Right lobe of liver (tissue), 6 donors: Measurements from ENCODE around the gene PEX1. TPM values are rescaled to one million over a fixed set of nuclear protein-coding genes. Genes with fewer than 3 reads are reported as not detected.
A peak's percentile ranks its signal among the peaks of the same experiment; 100 is the strongest.

Source experiments
- ATAC-seq, 4 donors: fragments of 200-7000 bp; cut with Tn5 transposase; one replicate each; pipeline ENCODE4 v1.9.1; 2020; ENCODE audit warnings: mild to moderate bottlenecking in 4 of 4, moderate library complexity in 4 of 4
- DNase-seq, 3 donors: peaks; one replicate each; pipeline ENCODE4 v3.0.0-alpha.2; 2020
- H3K27ac ChIP-seq, 3 donors: fragments of 200-600 bp; one replicate each; pipeline ENCODE4 v1.8.0; 2022
- H3K27me3 ChIP-seq, 2 donors: fragments of 200-600 bp; one replicate each; pipeline ENCODE4 v1.8.0; 2022
- H3K36me3 ChIP-seq, 4 donors: fragments of 200-600 bp; sonication (generic) in 1 of 4; one replicate each; pipeline versions ENCODE4 v1.5.1 to v1.8.0; 2017 to 2022; ENCODE audit warnings: control low read depth in 1 of 4
- H3K4me1 ChIP-seq, 4 donors: fragments of 200-600 bp; sonication (generic) in 1 of 4; one replicate each; pipeline versions ENCODE4 v1.5.1 to v1.8.0; 2017 to 2022; ENCODE audit warnings: control low read depth in 1 of 4
- H3K4me3 ChIP-seq, 3 donors: fragments of 200-600 bp; one replicate each; pipeline ENCODE4 v1.8.0; 2022
- H3K9me3 ChIP-seq, 4 donors: fragments of 200-600 bp; sonication (generic) in 1 of 4; one replicate each; pipeline versions ENCODE4 v1.5.1 to v1.8.0; 2017 to 2022; ENCODE audit warnings: control low read depth in 1 of 4
- CTCF ChIP-seq, 4 donors: fragments of 200-600 bp in 3 of 4; fragments of 450-650 bp in 1 of 4; IDR thresholded peaks; one replicate each; pipeline versions ENCODE4 v1.5.1 to v1.8.0; 2016 to 2022; ENCODE audit warnings: antibody characterized with exemption in 4 of 4, mild to moderate bottlenecking in 2 of 4
- POLR2A ChIP-seq: fragments of 450-650 bp; IDR thresholded peaks from one replicate; pipeline ENCODE4 v1.6.1; 2017; ENCODE audit warnings: antibody characterized with exemption, mild to moderate bottlenecking
- WGBS: methylation state at CpG from one replicate; pipeline ENCODE4 v1.1.6; 2018; ENCODE audit warnings: low coverage, low lambda C conversion rate; ENCODE audit not compliant: insufficient coverage; ENCODE audit errors: missing lambda C conversion rate; 5-methylcytosine and 5-hydroxymethylcytosine counted together
- intact Hi-C, 2 donors: fragments of 100-400 bp; cut with DNase I; formaldehyde crosslinking; loops; one replicate each; pipeline versions ENCODE4 v1.11.2 to v1.14.1; 2022
- long read RNA-seq: library from polyadenylated mRNA; unstranded; transcript quantifications from one replicate; pipeline ENCODE4 v2.0.0, GENCODE V29; 2019
- total RNA-seq, 6 experiments: library from RNA; depleted of rRNA in 2 of 6; stranded (reverse); fragments of >200 nt in 2 of 6; fragmentation: NEBNext Ultra II Directional in 3 of 6; extraction: Animal tissue kit (Norgen Biotek cat#: 25700) in 3 of 6; gene quantifications; one replicate each; pipeline versions ENCODE4 v1.1.0 to v1.2.4, GENCODE V29; 2016 to 2023
- donor health status: DM: no; HTN: yes; CAD: no.
- donor health status: DM: no; HTN: no; CAD: no.
- donor health status: DM: no; HTN: no; CAD: no.
- donor health status: DM: no; HTN: yes; CAD: no.
- donor health status: DM: no; HTN: yes; CAD: no.

Gene PEX1
- total RNA-seq, result 10 to 100 TPM in 5 of 6 experiments, 1 to 10 TPM in 1; 10.0 to 12.0 (median 10.8) TPM
- long read RNA-seq, partial matches to known transcripts, result 1 of 1 reads
- long read RNA-seq, other reads (novel, unspliced or antisense), result 0 of 1 reads

GRCh38 chr7:92528188-92528957, at the start of gene PEX1, which contains the start of gene RBM48:
Gene PEX1 (minus strand): TSS chr7:92528520. CDS start chr7:92528435, 85 bp downstream.
Gene RBM48 (plus strand): TSS chr7:92528795. CDS start chr7:92528814, 19 bp downstream.
- peak; percentile 96 to 98 (median 98) for DNase-seq
- H3K27ac ChIP-seq, result peak within 1 kb of the TSS; percentile 74 to 79 (median 74)
- peak within 1 kb of the TSS; percentile 69 to 91 (median 75) for H3K4me3 ChIP-seq
- peak; percentile 98 to 99 (median 98) for ATAC-seq
- H3K9me3 ChIP-seq, result no peaks in the 10 kb centered on the region
- peaks cover 8 to 28% (median 16%) of the 10 kb centered on the region in 4 donors for H3K36me3 ChIP-seq
- no peaks in the 10 kb centered on the region for H3K27me3 ChIP-seq
- TF ChIP-seq CTCF (IDR thresholded peaks at IDR 0.05) (peak; percentile 39 to 73 (median 62)), POLR2A (peak; percentile 48)
- intact Hi-C loops, result no loop called here
- H3K4me1 ChIP-seq, result peaks cover 0 to 12% (median 3%) of the 10 kb centered on the region in 4 donors
- WGBS, result 0% methylated on average over 17 of the region's 79 CpGs

GRCh38 chr7:92576296-92576695, 48.0 kb upstream of the PEX1 start:
- peaks cover 9 to 79% (median 19%) of the 10 kb centered on the region in 4 donors for H3K36me3 ChIP-seq
- no peaks in the 10 kb centered on the region for H3K9me3 ChIP-seq
- intact Hi-C loops, result no loop called here
- no peak for ATAC-seq
- no peaks in the 10 kb centered on the region for H3K27me3 ChIP-seq
- no peak for TF ChIP-seq CTCF (IDR thresholded peaks at IDR 0.05)
- TF ChIP-seq POLR2A, result no peak
- H3K4me3 ChIP-seq, result no peak overlapping the region
- 89% methylated on average over 3 of the region's 3 CpGs for WGBS
- no peaks in the 10 kb centered on the region for H3K4me1 ChIP-seq
- no peak for DNase-seq
- H3K27ac ChIP-seq, result no peak overlapping the region

- no peak for DNase-seq
- H3K36me3 ChIP-seq, result peaks cover 4 to 52% (median 10%) of the 10 kb centered on the region in 4 donors
- no peak for TF ChIP-seq POLR2A
- TF ChIP-seq CTCF (IDR thresholded peaks at IDR 0.05), result no peak
- intact Hi-C loops, result no loop called here
- no peaks in the 10 kb centered on the region for H3K4me1 ChIP-seq
- H3K27me3 ChIP-seq, result no peaks in the 10 kb centered on the region
- 63% methylated on average over 4 of the region's 4 CpGs for WGBS
- H3K27ac ChIP-seq, result no peak overlapping the region
- H3K4me3 ChIP-seq, result no peak overlapping the region
- no peak for ATAC-seq
- no peaks in the 10 kb centered on the region for H3K9me3 ChIP-seq
Measured at GRCh38 chr7:92569137-92569536, 40.8 kb upstream of the PEX1 start.

GRCh38 chr7:92567460-92567859, 39.1 kb upstream of the PEX1 start:
- peaks cover 4 to 46% (median 10%) of the 10 kb centered on the region in 4 donors for H3K36me3 ChIP-seq
- TF ChIP-seq POLR2A (no peak), CTCF (IDR thresholded peaks at IDR 0.05) (no peak)
- H3K27me3 ChIP-seq, result no peaks in the 10 kb centered on the region
- ATAC-seq (no peak), DNase-seq (no peak)
- H3K4me3 ChIP-seq, result no peak overlapping the region
- H3K27ac ChIP-seq, result no peak overlapping the region
- no peaks in the 10 kb centered on the region for H3K4me1 ChIP-seq
- intact Hi-C loops, result no loop called here
- H3K9me3 ChIP-seq, result no peaks in the 10 kb centered on the region
- WGBS, result 96% methylated on average over 6 of the region's 6 CpGs
